Omental fat pad (tissue), 4 donors: ENCODE measurements around the gene CRPPA. TPM values are rescaled to one million over a fixed set of nuclear protein-coding genes. Genes with fewer than 3 reads are reported as not detected.

Experiments used
- ATAC-seq: fragments of 150-250 bp; one replicate; pipeline ENCODE4 v1.9.1; 2016; ENCODE audit warnings: mild to moderate bottlenecking, moderate library complexity; ENCODE audit not compliant: low FRiP score
- DNase-seq: peaks from one replicate; pipeline ENCODE4 v3.0.0-alpha.2; 2019; ENCODE audit warnings: low spot score
- total RNA-seq, 4 donors: library from RNA; depleted of rRNA; stranded (reverse); fragments of >200 nt; gene quantifications; one replicate each; pipeline ENCODE4 v1.1.0, GENCODE V29; 2016
- TF ChIP-seq, protein P1 (sequence below), 3 donors: fragments of 450-650 bp; IDR thresholded peaks; one replicate each; pipeline ENCODE4 v1.5.1; 2016 to 2017; ENCODE audit warnings: antibody characterized with exemption in 3 of 3, mild to moderate bottlenecking in 3 of 3, moderate library complexity in 2 of 3

The CRPPA gene
- total RNA-seq, 4 donors from 2014 or later = 1.3 to 2.7 (median 2.0) TPM

DNA sequence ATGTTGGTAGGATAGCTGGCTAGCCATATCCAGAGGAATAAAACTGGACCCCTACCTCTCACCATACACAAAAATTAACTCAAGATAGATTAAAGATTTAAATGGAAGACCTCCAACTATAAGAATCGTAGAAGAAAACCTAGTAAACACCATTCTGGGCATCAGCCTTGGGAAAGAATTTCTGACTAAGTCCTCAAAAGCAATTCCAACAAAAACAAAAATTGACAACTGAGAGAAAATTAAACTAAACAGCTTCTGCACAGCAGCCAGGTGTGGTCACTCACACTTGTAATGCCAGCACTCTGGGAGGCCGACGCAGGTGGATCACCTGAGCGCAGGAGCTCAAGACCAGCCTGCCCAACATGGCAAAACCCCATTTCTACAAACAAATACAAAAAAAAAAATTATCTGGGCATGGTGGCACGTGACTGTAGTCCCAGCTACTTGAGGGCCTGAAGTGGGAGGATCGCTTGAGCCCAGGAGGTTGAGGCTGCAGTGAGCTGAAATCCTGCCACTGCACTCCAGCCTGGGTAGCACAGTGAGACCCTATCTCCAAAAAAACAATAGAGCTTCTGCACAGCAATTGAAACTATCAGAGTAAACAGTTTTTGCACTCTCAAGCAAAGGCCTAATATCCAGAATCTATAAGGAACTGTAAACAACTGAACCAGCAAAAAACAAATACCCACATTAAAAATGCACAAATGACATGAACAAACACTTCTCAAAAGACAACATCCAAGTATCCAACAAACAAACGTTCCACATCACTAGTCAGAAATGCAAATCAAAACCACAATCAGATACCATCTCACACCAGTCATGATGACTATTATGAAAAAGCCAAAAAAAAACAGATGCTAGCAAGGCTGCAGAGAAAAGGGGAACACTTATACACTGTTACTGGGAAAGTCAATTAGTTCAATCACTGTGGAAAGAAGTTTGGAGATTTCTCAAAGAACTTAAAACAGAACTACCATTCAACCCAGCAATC lies 4.8 kb downstream of the CRPPA start:
- TF ChIP-seq, protein P1, sequence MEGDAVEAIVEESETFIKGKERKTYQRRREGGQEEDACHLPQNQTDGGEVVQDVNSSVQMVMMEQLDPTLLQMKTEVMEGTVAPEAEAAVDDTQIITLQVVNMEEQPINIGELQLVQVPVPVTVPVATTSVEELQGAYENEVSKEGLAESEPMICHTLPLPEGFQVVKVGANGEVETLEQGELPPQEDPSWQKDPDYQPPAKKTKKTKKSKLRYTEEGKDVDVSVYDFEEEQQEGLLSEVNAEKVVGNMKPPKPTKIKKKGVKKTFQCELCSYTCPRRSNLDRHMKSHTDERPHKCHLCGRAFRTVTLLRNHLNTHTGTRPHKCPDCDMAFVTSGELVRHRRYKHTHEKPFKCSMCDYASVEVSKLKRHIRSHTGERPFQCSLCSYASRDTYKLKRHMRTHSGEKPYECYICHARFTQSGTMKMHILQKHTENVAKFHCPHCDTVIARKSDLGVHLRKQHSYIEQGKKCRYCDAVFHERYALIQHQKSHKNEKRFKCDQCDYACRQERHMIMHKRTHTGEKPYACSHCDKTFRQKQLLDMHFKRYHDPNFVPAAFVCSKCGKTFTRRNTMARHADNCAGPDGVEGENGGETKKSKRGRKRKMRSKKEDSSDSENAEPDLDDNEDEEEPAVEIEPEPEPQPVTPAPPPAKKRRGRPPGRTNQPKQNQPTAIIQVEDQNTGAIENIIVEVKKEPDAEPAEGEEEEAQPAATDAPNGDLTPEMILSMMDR (IDR thresholded peaks at IDR 0.05) = no peak
- no peak for ATAC-seq

DNA sequence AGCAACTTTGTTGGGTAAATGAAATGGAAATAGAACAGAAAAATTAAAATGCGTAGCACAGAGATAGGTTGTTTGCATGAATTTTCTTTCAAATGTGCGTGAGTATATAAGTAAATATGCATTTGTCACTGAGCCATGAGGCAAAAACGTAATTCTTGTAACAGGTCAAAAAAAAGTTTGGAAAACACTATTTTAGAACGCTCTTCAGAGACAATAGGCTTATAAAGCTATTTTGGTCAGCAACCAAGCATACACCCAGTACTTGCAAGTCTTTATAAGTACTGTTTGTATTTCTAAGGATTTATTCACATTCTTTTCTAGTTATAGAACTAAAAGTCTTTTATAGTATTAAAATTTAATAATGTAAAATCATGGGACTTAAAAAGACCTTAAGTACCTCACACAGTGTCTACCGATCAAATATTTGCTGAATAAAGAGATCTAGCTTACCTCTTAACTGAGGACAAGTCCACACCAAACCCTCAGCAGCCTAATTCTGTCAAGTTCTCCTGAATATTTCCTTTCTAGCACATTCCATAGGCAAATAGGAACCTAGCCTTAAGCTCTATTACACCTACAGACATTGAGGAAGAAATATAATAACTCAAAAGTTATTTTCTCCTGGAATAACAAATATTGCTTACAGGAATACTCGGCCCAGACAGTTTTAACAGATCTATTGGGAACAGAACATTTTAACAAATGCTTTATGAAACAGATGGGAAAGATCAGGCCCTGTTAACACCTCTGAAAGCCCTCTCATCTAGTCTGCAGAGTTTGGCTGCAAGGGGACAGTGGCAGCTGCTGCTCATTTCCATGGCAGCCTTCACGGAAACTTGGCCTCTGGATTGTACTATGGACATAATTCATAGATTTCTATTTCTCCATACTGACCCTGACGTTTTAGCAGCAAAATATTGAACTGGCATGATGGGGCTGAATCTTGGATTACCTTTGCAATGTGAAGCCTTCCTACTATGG lies 8.8 kb downstream of the CRPPA start:
- TF ChIP-seq, protein P1 (IDR thresholded peaks at IDR 0.05) = no peak
- ATAC-seq (no peak), DNase-seq (no peak)

More for the DNA sequence above, 4.8 kb downstream of the CRPPA start:
- DNase-seq = no peak

DNA sequence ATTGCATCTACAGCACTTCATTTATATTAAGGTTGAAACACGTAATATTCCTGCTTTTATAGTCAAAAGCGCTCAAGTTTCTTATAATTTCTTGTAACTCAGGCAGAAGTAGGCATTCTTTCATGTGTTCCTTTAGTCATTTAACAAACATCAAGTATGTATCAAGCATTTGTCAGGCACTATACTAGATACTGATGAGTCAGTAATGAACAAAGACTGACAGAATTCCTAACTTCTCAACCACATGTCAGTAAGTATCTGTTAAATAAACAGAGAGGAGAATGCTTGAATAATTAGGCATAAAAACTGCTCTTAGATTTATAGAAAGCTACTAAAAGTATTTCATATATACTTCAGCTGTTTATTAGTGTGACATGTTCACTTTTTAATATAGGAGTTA lies 9.9 kb downstream of the CRPPA start:
- DNase-seq = no peak
- TF ChIP-seq, protein P1 (IDR thresholded peaks at IDR 0.05) = no peak
- no peak for ATAC-seq

DNA sequence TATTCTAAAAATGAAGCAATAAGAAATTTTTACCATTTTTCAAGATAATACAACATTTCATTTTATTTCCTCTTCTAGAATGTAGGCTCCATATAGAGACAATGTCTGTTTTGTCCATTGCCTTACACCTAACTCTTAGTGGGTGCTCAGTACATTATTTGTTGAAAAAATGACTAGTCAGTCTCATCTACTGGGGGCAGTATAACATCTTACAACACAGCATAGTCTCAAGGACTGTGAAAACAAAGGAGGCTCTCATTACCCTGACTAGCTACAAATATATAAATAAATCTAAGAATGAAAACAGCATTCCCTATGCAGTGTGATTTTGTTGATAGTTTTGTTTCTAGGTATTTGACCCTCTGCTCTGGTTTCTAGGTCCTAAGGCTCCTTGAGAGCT lies 11.6 kb downstream of the CRPPA start:
- no peak for ATAC-seq
- TF ChIP-seq, protein P1 (IDR thresholded peaks at IDR 0.05) = no peak
- no peak for DNase-seq

DNA sequence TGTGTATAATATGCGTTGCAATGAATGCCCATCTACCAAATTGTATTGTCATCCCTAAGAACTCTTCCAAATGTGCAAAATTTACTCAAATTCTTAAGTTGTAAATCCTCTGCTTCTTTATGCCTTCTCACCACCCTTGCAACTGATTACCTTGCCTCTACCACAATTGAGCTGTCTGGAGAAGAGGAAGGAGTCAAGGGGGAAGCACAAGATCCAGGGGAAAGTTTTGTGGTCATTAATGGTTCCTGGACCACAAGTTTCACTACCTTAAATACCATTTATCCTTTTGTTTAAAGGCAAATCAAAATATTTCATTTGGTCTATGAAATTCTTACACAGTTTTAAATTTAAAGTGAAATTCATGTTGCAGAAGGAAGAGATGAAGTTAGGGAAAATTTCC lies 16.7 kb downstream of the CRPPA start:
- TF ChIP-seq, protein P1 (IDR thresholded peaks at IDR 0.05) = no peak
- ATAC-seq (no peak), DNase-seq (no peak)

DNA sequence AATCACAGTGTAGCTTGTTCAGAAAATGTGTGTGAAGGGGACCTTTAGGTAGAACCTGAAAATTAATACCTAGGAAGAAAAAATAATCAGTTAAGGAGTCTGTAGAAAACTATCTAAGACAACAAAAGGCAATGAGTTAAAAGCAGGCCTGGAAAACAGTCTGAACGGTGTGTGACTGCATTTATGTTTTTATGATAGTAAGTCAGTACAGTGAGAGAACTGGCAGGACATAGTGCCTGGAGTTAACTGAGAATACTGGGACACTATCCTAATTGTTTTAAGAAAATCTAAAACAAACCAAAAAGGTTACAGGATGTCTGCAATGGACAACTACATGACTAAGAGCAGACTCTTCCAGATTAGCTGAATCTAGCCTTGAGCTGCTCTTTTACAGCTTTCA lies 17.9 kb downstream of the CRPPA start:
- TF ChIP-seq, protein P1 (IDR thresholded peaks at IDR 0.05) = no peak
- no peak for ATAC-seq
- no peak for DNase-seq
